Fibroblast of lung (primary cell): ENCODE results near the gene AKR1E2.

ENCODE experiments used
- EZH2 ChIP-seq: IDR thresholded peaks from 2 replicates; pipeline ENCODE4 v1.5.1; 2012; ENCODE audit warnings: low read length, control low read depth, mild to moderate bottlenecking; ENCODE audit errors: missing control alignments
- TF ChIP-seq, protein P1 (sequence below), 2 donors: IDR thresholded peaks in 1 of 2; conservative IDR thresholded peaks in 1 of 2; 1 replicate in 1 of 2; 2 replicates in 1 of 2; pipeline ENCODE4 v1.5.1; 2011 to 2012; ENCODE audit warnings: low read length in 2 of 2, control low read depth in 1 of 2, inconsistent platforms in 1 of 2, low read depth in 1 of 2, mild to moderate bottlenecking in 1 of 2

DNA sequence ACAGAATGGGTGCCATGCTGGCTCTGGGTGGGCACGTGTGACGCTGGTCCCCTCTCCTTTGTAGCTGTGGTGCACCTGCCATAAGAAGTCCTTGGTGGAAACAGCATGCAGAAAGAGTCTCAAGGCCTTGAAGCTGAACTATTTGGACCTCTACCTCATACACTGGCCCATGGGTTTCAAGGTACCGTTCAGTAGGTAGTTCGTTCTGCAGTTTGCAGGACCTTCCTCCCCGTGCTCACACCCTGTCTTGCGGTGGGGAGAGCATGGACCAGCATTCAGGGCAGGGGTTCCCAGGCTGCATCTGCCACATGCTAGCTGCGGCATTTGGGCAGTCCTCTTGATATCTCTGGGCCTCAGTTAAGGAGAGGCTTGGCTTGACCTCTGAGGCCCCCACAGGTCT is 7.3 kb downstream of the AKR1E2 start:
- TF ChIP-seq, protein P1, sequence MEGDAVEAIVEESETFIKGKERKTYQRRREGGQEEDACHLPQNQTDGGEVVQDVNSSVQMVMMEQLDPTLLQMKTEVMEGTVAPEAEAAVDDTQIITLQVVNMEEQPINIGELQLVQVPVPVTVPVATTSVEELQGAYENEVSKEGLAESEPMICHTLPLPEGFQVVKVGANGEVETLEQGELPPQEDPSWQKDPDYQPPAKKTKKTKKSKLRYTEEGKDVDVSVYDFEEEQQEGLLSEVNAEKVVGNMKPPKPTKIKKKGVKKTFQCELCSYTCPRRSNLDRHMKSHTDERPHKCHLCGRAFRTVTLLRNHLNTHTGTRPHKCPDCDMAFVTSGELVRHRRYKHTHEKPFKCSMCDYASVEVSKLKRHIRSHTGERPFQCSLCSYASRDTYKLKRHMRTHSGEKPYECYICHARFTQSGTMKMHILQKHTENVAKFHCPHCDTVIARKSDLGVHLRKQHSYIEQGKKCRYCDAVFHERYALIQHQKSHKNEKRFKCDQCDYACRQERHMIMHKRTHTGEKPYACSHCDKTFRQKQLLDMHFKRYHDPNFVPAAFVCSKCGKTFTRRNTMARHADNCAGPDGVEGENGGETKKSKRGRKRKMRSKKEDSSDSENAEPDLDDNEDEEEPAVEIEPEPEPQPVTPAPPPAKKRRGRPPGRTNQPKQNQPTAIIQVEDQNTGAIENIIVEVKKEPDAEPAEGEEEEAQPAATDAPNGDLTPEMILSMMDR (conservative IDR thresholded peaks at IDR 0.05 in 1 of 2, IDR thresholded peaks at IDR 0.05 in 1 of 2; ENCODE audit: low read depth in 1 of 2, low read length in 2 of 2): no peak
- no peak for TF ChIP-seq EZH2
